B cell (primary cell): ENCODE results near the gene XCL2.

Source experiments
- CTCF ChIP-seq: fragments of 200-600 bp; IDR thresholded peaks from one replicate; pipeline ENCODE4 v1.8.0; 2022; ENCODE audit warnings: antibody characterized with exemption, mild to moderate bottlenecking
- EZH2 ChIP-seq: IDR thresholded peaks from 2 replicates; pipeline ENCODE4 v1.6.1; 2012; ENCODE audit warnings: borderline replicate concordance, low read depth, mild to moderate bottlenecking, moderate library complexity, low read length; ENCODE audit not compliant: insufficient read depth, poor library complexity, severe bottlenecking

GRCh38 chr1:168567568-168567967, 23.8 kb upstream of the XCL2 start:
- TF ChIP-seq CTCF (no peak), EZH2 (no peak)
